ENCODE data around the gene LRRC72. TPM values are rescaled to one million over a fixed set of nuclear protein-coding genes. Genes with fewer than 3 reads are reported as not detected.

Gene LRRC72
- total and polyA plus RNA-seq, 8 donors = not detected

DNA sequence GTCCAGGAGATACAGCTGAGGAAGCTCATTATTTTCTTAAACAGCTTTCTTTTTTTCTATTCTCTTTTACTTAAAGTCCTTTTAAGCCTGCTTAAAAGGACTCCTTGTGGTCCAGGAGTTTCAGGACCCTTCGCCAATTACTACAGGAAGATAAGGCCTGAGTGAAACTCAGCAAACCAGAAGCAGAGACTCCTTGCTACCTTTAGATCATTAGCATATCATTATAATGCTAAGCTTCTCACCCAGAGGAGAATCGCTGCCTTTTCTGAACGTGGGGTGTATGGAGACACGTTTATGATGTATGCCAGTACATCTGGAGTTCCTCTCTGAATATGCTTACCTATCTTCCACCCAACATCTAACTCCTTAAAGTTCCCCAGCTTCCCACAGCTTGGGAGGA is 71.4 kb downstream of the LRRC72 start:
- no peak overlapping the region for H3K4me3 ChIP-seq
- no peaks in the 10 kb centered on the region for H3K4me1 ChIP-seq
- FAIRE-seq (no peak), ATAC-seq (no peak), DNase-seq (no peak)
- no peak overlapping the region for H3K27ac ChIP-seq
- WGBS, 2 donors = 74 to 78% methylated on average over 4 of the region's 4 CpGs
- H3K36me3 ChIP-seq = peaks cover 0 to 8% (median 0%) of the 10 kb centered on the region in 3 donors
- no peaks in the 10 kb centered on the region for H3K9me3 ChIP-seq
- intact Hi-C loops (cut with DNase I) = no loop called here
- TF ChIP-seq, protein P1, sequence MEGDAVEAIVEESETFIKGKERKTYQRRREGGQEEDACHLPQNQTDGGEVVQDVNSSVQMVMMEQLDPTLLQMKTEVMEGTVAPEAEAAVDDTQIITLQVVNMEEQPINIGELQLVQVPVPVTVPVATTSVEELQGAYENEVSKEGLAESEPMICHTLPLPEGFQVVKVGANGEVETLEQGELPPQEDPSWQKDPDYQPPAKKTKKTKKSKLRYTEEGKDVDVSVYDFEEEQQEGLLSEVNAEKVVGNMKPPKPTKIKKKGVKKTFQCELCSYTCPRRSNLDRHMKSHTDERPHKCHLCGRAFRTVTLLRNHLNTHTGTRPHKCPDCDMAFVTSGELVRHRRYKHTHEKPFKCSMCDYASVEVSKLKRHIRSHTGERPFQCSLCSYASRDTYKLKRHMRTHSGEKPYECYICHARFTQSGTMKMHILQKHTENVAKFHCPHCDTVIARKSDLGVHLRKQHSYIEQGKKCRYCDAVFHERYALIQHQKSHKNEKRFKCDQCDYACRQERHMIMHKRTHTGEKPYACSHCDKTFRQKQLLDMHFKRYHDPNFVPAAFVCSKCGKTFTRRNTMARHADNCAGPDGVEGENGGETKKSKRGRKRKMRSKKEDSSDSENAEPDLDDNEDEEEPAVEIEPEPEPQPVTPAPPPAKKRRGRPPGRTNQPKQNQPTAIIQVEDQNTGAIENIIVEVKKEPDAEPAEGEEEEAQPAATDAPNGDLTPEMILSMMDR (IDR thresholded peaks at IDR 0.05) = no peak
- no peaks in the 10 kb centered on the region for H3K27me3 ChIP-seq

DNA sequence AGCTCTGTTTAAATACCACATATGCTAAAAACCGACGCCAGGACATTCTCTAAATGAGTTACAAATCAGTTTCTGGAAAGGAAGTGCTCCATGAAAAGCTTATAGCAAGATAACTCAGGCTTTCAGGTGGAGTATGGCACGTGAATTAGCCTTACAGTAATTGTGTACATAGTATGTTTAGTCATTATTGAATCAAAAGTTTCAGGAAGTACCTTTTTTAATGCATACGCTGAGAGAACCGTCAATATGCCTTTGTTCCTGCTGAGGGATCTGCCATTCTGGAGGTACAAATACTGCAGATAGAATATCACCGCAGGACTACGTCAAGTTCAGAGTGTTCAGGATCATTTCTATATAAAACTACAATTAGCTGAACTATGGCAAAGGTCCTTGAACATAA is 73.2 kb downstream of the LRRC72 start:
- no peaks in the 10 kb centered on the region for H3K27me3 ChIP-seq
- TF ChIP-seq, protein P1 (IDR thresholded peaks at IDR 0.05) = no peak
- FAIRE-seq = no peak
- H3K9me3 ChIP-seq = no peaks in the 10 kb centered on the region
- 74% methylated on average over 7 of the region's 7 CpGs for WGBS, 2 donors
- ATAC-seq = peak in 1 of 4 donors; percentile 21
- H3K4me3 ChIP-seq = no peak overlapping the region
- intact Hi-C loops (cut with DNase I) = no loop called here
- no peak for DNase-seq
- peaks cover 0 to 8% (median 0%) of the 10 kb centered on the region in 3 donors for H3K36me3 ChIP-seq
- no peak overlapping the region for H3K27ac ChIP-seq
- no peaks in the 10 kb centered on the region for H3K4me1 ChIP-seq

DNA sequence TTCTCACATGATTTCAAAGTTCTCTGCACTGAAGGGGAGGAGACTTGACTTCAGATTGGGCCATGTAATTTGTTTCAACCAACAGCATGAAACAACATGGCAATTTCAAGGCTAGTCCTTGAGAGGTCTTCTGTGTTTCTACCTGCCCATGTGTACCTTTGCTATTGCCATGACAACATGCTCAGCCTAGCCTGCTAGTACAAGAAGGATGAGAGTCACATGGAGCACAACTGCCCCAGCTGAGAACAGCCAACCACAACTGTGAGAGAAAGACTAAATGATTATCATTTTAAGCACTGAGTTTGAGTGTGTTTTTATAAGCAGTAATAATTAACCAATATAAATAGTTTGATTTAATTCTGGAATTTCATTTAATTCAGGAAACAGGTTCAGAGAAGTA is 77.0 kb downstream of the LRRC72 start:
- no peaks in the 10 kb centered on the region for H3K27me3 ChIP-seq
- H3K27ac ChIP-seq = no peak overlapping the region
- intact Hi-C loops (cut with DNase I) = no loop called here
- TF ChIP-seq, protein P1 (IDR thresholded peaks at IDR 0.05) = no peak
- FAIRE-seq (no peak), DNase-seq (peak in 1 of 6 donors; percentile 31), ATAC-seq (peak; percentile 66 to 83 (median 74))
- H3K36me3 ChIP-seq = peaks cover 0 to 8% (median 0%) of the 10 kb centered on the region in 3 donors
- H3K4me3 ChIP-seq = no peak overlapping the region
- H3K9me3 ChIP-seq = no peaks in the 10 kb centered on the region
- H3K4me1 ChIP-seq = no peaks in the 10 kb centered on the region

DNA sequence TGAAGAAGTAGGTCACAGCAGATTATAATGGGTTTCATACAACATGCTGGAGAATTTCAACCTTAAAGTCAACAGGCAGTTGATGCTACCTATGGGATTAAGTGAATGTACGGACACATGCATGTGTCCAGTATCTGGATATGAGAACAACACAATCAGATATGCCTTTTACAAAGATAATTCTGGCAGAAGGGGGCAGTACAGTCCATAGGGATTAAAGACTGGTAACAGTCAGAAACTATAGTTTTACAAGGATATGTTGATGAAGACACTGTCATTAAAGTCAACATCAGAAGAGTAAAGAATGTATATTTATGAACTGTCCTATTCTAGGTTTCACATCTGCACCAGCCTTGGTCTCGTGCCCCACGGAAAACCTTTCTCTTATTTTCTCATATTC is 77.4 kb downstream of the LRRC72 start:
- ATAC-seq = peak in 1 of 4 donors; percentile 37
- Histone ChIP-seq H3K9me3 (no peaks in the 10 kb centered on the region), H3K27me3 (no peaks in the 10 kb centered on the region), H3K36me3 (peaks cover 0 to 8% (median 0%) of the 10 kb centered on the region in 3 donors), H3K4me1 (peaks cover 0 to under 1% (median 0%) of the 10 kb centered on the region in 3 donors), H3K27ac (no peak overlapping the region), H3K4me3 (no peak overlapping the region)
- TF ChIP-seq, protein P1 (IDR thresholded peaks at IDR 0.05) = no peak
- no peak for FAIRE-seq
- intact Hi-C loops (cut with DNase I) = no loop called here
- WGBS, 2 donors = 89% methylated on average over 3 of the region's 3 CpGs
- no peak for DNase-seq

DNA sequence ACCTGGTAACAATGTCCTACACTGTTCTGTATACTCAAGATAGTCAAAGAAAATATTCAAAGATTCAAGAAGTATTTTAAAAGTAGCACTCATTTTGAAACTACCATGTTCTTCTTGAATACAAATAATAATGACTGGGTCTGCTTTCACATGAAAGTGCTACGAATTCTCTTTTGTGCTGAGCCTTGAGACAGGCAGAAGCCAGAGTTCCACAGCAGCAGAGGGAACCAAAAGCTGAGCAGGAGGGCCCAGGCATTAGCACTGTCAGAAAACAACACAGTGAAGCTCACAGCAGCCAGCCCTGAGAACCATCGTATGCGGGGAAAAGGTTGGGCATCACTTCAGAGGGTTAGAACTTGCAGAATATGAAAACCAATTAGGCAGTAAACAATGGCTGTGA is 80.1 kb downstream of the LRRC72 start:
- H3K4me1 ChIP-seq = peaks cover 12 to 14% (median 13%) of the 10 kb centered on the region in 3 donors
- ATAC-seq (peak; percentile 22 to 55 (median 37)), FAIRE-seq (no peak), DNase-seq (no peak)
- intact Hi-C loops (cut with DNase I) = no loop called here
- H3K27me3 ChIP-seq = no peaks in the 10 kb centered on the region
- H3K36me3 ChIP-seq = no peaks in the 10 kb centered on the region
- no peak overlapping the region for H3K4me3 ChIP-seq
- 39 to 48% methylated on average over 3 of the region's 3 CpGs for WGBS, 2 donors
- TF ChIP-seq, protein P1 (IDR thresholded peaks at IDR 0.05) = no peak
- no peak overlapping the region for H3K27ac ChIP-seq
- H3K9me3 ChIP-seq = no peaks in the 10 kb centered on the region

Measured in pancreas (tissue), 10 donors.